Activated T-helper 2 cell treated with anti-CD3 and anti-CD28 coated beads, Interferon-gamma antibody, Interleukin-2, Interleukin-4, amounts not matched to agents 10 μg/mL and 5 μg/mL and 100 μg/mL, durations not matched to agents 14 hours and 24 hours and 36 hours (primary cell): ENCODE data around the gene METAP1D. TPM values are rescaled to one million over a fixed set of nuclear protein-coding genes. Genes with fewer than 3 reads are reported as not detected.
A peak's percentile ranks its signal among the peaks of the same experiment; 100 is the strongest.
"Not testable (repeated sequence)": the region's sequence is repeated elsewhere in the genome, so short reads cannot be mapped to it uniquely, and the experiment has no call there.

Experiments used
- DNase-seq: peaks from one replicate; pipeline ENCODE4 v3.0.0; 2021; ENCODE audit warnings: low spot score
- H3K27ac Mint-ChIP-seq: one replicate; pipeline ENCODE4 v1.8.0; 2021; ENCODE audit warnings: mixed read lengths
- H3K27me3 Mint-ChIP-seq: one replicate; pipeline ENCODE4 v1.8.0; 2021; ENCODE audit warnings: low read depth, mixed read lengths
- H3K36me3 Mint-ChIP-seq: one replicate; pipeline ENCODE4 v1.8.0; 2021; ENCODE audit warnings: low read depth, mixed read lengths
- H3K4me1 Mint-ChIP-seq: one replicate; pipeline ENCODE4 v1.8.0; 2021; ENCODE audit warnings: low read depth, mixed read lengths
- H3K4me3 Mint-ChIP-seq: one replicate; pipeline ENCODE4 v1.8.0; 2021; ENCODE audit warnings: low read depth, mild to moderate bottlenecking, moderate library complexity, mixed read lengths
- H3K9me3 Mint-ChIP-seq: one replicate; pipeline ENCODE4 v1.8.0; 2021; ENCODE audit warnings: mixed read lengths
- intact Hi-C: fragments of 100-400 bp; cut with micrococcal nuclease; formaldehyde crosslinking; loops from one replicate; pipeline ENCODE4 v1.15.1; 2023
- total RNA-seq: library from RNA; stranded (reverse); gene quantifications from 2 replicates; pipeline ENCODE4 v1.2.3, GENCODE V29; 2022

METAP1D gene
- total RNA-seq, 1 donor from 2014 or later = 7.9 TPM

DNA sequence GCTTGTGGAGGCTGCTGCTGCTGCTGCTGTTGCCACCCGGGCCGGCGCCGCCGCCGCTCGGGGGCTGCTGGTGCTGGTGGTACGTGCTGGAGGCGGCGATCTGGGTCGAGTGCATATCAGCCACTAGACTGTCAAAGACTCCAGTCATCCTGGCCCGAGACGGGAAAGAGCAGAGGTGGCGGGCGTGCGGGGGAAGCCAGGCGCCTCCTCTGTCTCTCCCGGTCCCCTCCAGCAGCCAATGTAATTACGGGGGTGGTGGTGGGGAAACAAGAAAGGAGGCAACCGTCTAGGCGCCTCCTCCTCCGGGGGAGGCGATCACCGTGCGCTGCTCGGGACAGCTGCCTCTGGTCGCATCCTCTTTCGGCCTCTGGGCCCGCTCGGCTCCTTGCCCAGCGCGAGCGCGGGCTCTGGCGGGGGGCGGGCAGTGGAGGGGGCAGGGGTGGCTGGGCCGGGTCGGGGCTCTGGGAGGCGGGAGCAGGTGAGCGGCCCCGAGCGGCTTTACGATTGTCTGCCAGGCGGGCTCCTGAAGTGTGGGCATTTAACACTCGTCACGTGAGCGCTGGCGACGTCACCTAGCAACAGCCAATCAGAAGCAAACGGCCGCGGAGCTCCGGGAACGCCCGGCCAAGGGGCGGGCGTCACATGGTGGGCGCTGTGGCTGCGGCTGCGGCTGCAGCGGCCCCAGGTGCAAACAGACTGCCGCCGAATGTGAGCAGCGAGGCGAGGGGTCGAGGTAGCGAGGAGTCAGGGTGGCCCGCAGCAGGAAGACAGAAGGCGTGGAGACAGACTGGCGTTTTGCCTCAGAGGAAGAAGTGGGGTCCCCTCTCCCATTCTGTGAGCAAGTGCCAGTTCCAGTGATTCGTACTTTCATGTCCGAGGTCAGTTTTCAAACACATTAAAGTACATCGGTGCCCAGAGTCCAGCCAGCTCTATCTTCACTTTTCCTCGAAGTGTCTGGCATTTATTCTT is 102.9 kb downstream of the METAP1D start, which contains the start of gene DLX2:
DLX2 (minus strand) TSS at position 510 of the 969 bp plus-strand sequence; CDS start at position 148, 362 bp downstream.
- peak; percentile 54 for DNase-seq
- peaks cover 4% of the 10 kb centered on the region for H3K36me3 Mint-ChIP-seq
- peaks cover 66% of the 10 kb centered on the region for H3K27me3 Mint-ChIP-seq
- H3K4me3 Mint-ChIP-seq = peak within 1 kb of the TSS; percentile 77
- no peak within 1 kb of the TSS for H3K27ac Mint-ChIP-seq
- peaks cover 42% of the 10 kb centered on the region for H3K4me1 Mint-ChIP-seq
- intact Hi-C loops = loop anchor here (1.0 to 2.0 kb wide), 2 partner anchors 10 to 504 kb away; no protein-coding TSS in a partner anchor
- H3K9me3 Mint-ChIP-seq = no peaks in the 10 kb centered on the region

DNA sequence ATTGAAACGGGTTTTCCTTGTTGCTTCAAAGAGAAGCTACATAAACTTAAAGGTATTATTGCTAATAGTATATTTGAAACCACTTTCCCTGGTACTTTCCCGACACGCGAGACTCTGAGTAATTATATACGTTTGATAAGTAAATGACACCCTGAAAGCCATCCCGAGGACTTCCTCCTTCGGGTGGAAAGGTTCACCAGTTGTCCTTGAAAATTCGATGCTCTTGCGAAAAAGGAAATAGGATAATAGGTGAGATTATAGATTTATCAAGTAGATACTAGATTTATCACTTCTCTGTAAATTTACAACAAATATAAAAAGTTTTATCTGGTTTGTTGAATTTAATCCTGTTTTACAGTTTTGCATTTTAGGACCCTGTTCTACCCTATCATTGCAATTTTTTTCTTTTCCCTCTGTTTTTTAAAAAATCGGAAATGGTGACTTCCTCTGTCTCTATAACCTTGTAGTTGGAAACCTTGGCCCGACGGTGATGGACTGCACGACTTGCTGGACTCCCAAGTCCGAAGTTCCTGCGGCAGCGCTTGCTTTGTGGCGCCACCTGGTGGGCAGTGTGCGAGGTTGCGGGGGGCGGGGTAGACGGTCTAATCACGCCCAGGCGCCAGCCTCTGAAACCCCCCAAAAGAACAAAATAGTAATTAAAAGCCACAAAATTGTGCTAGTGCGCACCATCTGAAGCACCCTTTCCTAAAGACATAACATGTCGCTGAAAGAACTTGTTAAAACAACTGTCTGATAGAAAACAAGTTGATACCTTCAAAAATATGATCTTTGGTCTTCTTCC is 103.9 kb downstream of the METAP1D start:
- H3K4me3 Mint-ChIP-seq = peak overlapping the region; percentile 73
- no peaks in the 10 kb centered on the region for H3K9me3 Mint-ChIP-seq
- intact Hi-C loops = loop anchor here (1.0 to 2.0 kb wide), 4 partner anchors 292 to 505 kb away; no protein-coding TSS in a partner anchor
- H3K36me3 Mint-ChIP-seq = peaks cover 1% of the 10 kb centered on the region
- peak overlapping the region; percentile 36 for H3K27ac Mint-ChIP-seq
- H3K27me3 Mint-ChIP-seq = peaks cover 68% of the 10 kb centered on the region
- peaks cover 43% of the 10 kb centered on the region for H3K4me1 Mint-ChIP-seq
- DNase-seq = peak; percentile 57

DNA sequence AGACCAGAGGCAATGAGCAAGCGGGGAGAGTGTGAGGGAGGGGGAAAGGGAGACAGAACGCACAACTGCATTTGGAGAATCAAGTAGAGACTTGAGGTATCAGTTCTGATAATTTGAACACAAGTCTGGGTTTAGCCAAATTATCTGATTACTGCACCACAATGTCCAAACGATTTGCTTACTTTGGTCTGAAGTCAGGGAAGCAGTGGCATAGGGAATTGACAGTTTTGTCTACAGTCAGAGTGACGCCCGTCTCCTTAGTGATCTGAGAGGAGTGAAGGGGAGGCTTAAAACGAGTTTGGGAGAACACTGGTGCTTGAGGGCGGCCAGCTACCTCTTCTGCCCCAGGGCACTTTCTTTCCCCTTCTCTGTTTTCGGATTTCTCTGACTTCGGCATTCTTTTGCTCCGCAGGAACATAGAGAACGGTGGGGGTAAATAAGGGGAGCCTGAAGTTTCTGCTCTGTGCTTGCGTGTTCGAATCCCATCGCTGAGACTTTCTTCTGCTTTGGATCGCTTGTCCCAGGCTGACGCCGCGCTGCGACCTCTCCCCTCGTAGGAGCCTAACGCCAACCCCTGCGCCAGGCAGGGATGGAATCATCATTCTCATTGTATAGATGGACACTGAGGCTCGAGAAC is 105.8 kb downstream of the METAP1D start:
- peak overlapping the region; percentile 17 for H3K4me3 Mint-ChIP-seq
- peaks cover 42% of the 10 kb centered on the region for H3K4me1 Mint-ChIP-seq
- DNase-seq = no peak
- no peaks in the 10 kb centered on the region for H3K9me3 Mint-ChIP-seq
- no peaks in the 10 kb centered on the region for H3K36me3 Mint-ChIP-seq
- peaks cover 74% of the 10 kb centered on the region for H3K27me3 Mint-ChIP-seq
- intact Hi-C loops = loop anchor here (2.0 kb wide), 2 partner anchors 357 to 399 kb away; no protein-coding TSS in a partner anchor
- no peak overlapping the region for H3K27ac Mint-ChIP-seq

DNA sequence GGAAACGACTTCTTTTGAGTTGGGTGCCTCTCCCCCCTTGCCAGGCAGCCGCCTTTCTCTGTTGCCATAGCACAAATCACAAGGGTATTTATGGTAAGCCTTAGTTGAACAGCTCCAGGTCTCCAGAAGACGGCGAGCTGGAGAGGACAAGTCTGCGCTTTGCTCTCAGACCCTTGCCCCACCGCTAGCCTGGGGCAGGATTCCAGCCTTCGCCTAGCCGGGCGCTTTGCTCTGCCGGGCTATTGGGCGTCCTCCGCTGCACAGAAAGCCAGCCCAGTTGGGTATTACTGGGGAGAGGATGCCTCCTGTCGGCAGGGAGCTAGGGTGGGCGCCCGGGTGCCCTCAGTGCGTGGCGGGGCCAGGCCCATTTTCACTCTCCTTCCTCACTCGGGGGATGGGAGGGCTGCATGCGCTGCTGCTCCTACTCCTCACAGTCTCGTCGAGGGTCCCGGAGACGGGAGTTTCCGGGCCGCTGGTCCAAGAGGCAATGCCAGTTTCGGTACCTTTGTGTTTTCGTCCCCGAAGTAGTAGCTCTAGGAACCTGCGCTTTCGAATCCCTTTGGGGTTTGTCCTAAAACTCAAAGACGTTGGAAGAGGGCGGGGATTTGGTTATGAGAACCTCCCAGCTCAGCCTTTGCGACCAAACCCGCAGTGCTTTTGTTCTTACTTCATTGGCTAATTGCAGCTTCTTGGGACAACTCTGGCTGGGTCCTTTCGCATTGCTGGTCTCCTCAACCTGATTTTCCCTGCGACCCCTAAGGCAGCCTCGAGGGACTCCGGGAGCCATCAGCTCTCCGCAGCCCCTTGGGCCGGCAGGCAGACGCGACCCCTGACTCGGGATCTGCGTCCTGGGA is 106.6 kb downstream of the METAP1D start:
- intact Hi-C loops = no loop called here
- H3K9me3 Mint-ChIP-seq = no peaks in the 10 kb centered on the region
- H3K27ac Mint-ChIP-seq = no peak overlapping the region
- peak; percentile 28 for DNase-seq
- H3K4me1 Mint-ChIP-seq = peaks cover 37% of the 10 kb centered on the region
- H3K36me3 Mint-ChIP-seq = no peaks in the 10 kb centered on the region
- H3K4me3 Mint-ChIP-seq = peak overlapping the region; percentile 49
- H3K27me3 Mint-ChIP-seq = peaks cover 72% of the 10 kb centered on the region

DNA sequence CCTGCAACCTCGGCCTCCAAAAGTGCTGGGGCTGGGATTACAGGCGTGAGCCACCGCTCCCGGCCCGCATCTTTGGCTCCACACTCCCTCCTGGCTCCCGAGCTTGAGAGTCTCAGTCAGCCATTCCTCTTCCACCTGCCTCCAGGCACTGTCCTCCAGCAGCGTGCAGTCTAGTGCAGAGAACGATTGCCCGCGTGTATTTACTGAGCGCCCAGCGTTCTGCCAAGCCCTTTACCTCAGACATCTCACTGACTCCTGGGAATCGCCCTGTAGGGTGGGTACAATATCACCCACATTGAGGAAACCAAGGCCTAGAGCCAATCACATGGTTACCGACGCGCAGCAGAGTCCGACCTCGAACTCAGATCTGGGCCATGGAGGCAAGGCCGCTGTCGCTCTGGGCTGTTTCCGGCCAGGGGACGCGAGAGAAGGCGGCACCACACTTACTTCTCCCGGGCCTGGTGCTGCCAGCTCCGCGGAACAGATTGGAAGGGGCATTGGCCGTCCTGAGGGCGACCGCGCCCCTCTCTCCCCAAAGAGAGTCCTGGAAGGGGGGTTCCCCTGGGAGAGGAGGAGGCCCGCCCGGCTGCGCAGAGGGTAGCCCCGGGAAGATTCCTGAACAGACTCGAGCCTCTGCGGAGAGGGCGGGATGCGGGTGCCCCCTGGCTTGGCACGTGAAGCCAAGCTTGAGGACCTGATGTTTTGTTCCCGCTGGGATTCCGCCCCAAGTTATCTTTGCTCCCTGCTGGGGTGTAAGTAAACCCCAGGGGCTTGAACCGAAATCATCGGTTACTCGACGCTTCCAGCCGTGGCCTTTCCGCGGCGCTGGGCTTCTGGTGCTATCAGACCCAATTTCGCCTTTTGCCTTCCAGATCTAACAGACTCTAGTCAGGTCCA is 108.2 kb downstream of the METAP1D start:
- DNase-seq = no peak

DNA sequence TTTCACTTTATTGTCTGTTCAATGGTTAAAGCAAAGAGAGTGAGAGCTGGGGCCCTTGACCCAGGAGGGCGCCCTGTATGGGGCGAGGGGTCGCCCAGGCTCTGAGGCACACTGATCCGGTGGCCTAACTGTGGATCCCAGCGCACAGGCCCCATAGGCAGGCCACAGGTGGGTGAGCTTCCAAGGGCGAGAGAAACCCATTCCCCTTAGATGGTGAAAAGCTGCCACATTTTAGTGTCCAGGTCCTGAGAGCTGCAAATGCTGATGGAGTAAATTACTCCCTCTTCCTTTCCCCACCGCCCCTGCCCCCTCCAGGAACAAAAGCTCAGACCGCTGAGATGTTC is 108.8 kb downstream of the METAP1D start:
- Mint-ChIP-seq H3K4me3 (no peak overlapping the region), H3K4me1 (peaks cover 21% of the 10 kb centered on the region), H3K27me3 (peaks cover 63% of the 10 kb centered on the region), H3K27ac (no peak overlapping the region), H3K9me3 (no peaks in the 10 kb centered on the region), H3K36me3 (no peaks in the 10 kb centered on the region)
- intact Hi-C loops = no loop called here
- no peak for DNase-seq

More for the DNA sequence above, 108.2 kb downstream of the METAP1D start:
- Mint-ChIP-seq H3K4me1 (peaks cover 27% of the 10 kb centered on the region), H3K4me3 (no peak overlapping the region), H3K9me3 (no peaks in the 10 kb centered on the region), H3K27me3 (peaks cover 65% of the 10 kb centered on the region), H3K27ac (no peak overlapping the region), H3K36me3 (no peaks in the 10 kb centered on the region)
- intact Hi-C loops = no loop called here

DNA sequence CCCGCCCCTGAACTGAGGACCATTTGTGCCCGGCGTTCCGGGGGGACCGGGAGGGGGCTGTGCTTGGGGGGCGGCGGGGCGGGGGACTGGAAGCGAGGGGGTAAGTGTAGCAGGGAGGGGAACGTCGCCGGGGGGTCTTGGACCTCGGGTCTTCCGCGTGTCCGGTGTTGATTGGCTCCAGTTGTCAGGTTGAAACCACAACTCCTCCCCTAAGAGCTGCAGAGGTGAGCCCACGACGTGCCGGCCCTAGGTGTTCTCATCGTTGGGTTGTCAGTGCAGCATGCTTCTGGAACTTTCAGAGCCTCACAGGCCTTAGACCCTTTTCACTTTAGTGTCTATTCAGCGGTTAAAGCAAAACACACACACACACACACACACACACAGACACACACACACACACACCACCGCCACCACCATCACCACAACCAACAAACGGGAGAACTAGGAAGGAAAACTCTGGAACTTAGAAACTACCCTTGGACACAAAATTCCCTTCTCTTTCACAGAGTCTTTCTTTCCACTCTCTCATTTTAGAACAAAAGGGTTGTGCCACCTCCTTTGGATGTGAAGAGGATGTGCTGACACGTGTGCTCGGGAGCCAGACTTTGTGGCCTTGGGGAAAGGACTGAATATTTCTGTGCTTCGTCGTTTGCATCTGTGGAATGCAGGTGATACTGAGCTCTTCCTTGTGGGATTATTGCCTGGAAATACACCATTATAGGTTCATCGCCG is 109.7 kb downstream of the METAP1D start:
- intact Hi-C loops = no loop called here
- H3K4me3 Mint-ChIP-seq = no peak overlapping the region
- H3K4me1 Mint-ChIP-seq = peaks cover 14% of the 10 kb centered on the region
- no peaks in the 10 kb centered on the region for H3K9me3 Mint-ChIP-seq
- peaks cover 57% of the 10 kb centered on the region for H3K27me3 Mint-ChIP-seq
- no peak overlapping the region for H3K27ac Mint-ChIP-seq
- H3K36me3 Mint-ChIP-seq = no peaks in the 10 kb centered on the region
- no peak for DNase-seq

DNA sequence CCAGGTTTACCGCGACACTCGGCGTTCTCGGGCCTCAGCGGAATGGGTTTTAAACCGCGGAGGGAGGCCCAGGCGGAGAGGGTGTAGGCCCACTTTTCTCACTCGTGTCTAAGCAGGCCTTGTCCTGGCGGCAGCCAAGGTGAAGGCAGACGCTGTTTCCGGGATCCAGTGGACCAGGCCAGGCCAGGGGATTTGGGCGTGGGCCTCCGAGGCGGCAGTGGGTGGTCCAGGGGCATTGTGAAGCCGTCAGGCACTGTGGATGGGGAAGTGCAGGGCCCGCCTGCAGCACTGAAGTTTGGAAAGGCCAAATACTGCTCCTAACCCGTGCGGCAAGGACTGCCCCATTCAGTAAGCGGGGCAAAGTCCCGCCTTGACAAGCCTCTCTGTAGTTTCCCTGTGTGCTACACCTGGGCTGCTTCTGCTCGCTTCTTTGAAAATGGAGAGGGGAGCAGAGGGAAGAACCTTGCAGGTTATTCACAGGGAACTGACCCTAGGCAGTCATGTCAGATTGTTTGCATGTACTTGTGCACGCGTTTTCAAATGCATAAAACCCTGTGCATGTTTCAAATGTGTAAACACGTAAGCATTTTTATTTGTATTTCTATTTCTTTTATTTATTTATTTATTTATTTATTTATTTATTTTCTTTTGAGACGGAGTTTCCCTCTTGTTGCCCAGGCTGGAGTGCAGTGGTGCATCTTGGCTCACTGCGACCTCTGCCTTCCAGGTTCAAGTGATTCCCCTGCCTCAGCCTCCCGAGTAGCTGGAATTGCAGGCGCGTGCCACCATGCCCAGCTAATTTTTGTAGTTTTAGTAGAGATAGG is 110.4 kb downstream of the METAP1D start:
- no peak overlapping the region for H3K4me3 Mint-ChIP-seq
- peaks cover 12% of the 10 kb centered on the region for H3K4me1 Mint-ChIP-seq
- intact Hi-C loops = no loop called here
- H3K27me3 Mint-ChIP-seq = peaks cover 58% of the 10 kb centered on the region
- no peaks in the 10 kb centered on the region for H3K36me3 Mint-ChIP-seq
- no peak overlapping the region for H3K27ac Mint-ChIP-seq
- no peaks in the 10 kb centered on the region for H3K9me3 Mint-ChIP-seq
- no peak for DNase-seq

DNA sequence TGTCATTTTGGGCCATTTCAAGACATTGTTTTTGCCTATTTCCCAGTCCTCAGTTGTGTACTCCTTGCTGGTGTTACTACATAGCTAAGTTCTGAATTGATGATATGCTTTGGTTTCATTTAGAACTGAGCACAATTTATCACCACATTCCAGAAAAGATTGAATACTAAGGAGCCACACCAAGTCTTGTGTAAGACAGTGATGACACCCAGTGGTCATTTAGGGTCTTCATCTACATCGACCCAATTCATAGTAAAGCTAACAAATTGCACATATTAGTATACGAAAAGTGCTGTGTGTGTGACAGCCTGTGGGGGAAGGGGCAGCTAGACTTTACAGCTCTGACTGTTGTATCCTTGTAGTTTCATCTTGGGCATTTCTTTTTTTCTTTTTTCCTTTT is 113.9 kb downstream of the METAP1D start:
- Mint-ChIP-seq H3K36me3 (no peaks in the 10 kb centered on the region), H3K27me3 (peaks cover 37% of the 10 kb centered on the region), H3K9me3 (no peaks in the 10 kb centered on the region), H3K4me3 (no peak overlapping the region), H3K4me1 (no peaks in the 10 kb centered on the region), H3K27ac (no peak overlapping the region)
- intact Hi-C loops = no loop called here
- DNase-seq = no peak

DNA sequence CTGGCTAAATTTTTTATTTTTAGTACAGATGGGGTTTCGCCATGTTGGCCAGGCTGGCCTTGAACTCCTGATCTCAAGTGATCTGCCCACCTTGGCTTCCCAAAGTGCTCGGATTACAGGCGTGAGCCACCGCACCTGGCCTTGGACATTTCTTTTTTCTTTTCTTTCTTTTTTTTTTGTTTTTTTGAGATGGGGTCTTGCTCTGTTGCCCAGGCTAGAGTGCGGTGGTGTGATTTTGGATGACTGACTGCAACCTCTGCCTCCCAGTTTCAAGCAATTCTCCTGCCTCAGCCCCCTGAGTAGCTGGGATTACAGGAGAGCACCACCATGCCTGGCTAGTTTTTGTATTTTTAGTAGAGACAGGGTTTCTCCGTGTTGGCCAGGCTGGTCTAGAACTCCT is 114.4 kb downstream of the METAP1D start:
- H3K27ac Mint-ChIP-seq, intact Hi-C loops, H3K4me1 Mint-ChIP-seq, H3K36me3 Mint-ChIP-seq, H3K9me3 Mint-ChIP-seq, H3K4me3 Mint-ChIP-seq, DNase-seq: not testable (repeated sequence)
- H3K27me3 Mint-ChIP-seq = peaks cover 38% of the 10 kb centered on the region
